ENCODE results near the gene MAPK1. TPM values are rescaled to one million over a fixed set of nuclear protein-coding genes. Genes with fewer than 3 reads are reported as not detected.
"Not testable (repeated sequence)": the region's sequence is repeated elsewhere in the genome, so short reads cannot be mapped to it uniquely, and the experiment has no call there.

MAPK1 gene
- total RNA-seq, 4 donors from 2014 or later, result 51.3 to 77.8 (median 66.0) TPM

- H3K36me3 ChIP-seq, result no peaks in the 10 kb centered on the region
- no peak overlapping the region for H3K27ac ChIP-seq
- no peak for TF ChIP-seq POLR2A (IDR thresholded peaks at IDR 0.05)
- no peak for TF ChIP-seq CTCF (IDR thresholded peaks at IDR 0.05)
- no peak for TF ChIP-seq EP300 (IDR thresholded peaks at IDR 0.05)
- TF ChIP-seq POLR2AphosphoS5 (IDR thresholded peaks at IDR 0.05), result no peak
- H3K4me1 ChIP-seq, result peaks cover 34% of the 10 kb centered on the region
- WGBS, result 60% methylated on average over 5 of the region's 5 CpGs
- H3K4me3 ChIP-seq, result no peak overlapping the region
- H3K9me3 ChIP-seq, result no peaks in the 10 kb centered on the region
- no peaks in the 10 kb centered on the region for H3K27me3 ChIP-seq
- no peak for DNase-seq (ENCODE audit: low spot score in 2 of 2)
Observed at GRCh38 chr22:21823740-21824444, 43.6 kb downstream of the MAPK1 start.

- H3K27me3 ChIP-seq, result no peaks in the 10 kb centered on the region
- no peak for DNase-seq (ENCODE audit: low spot score in 2 of 2)
- H3K4me1 ChIP-seq, result peaks cover 56% of the 10 kb centered on the region
- H3K9me3 ChIP-seq, result no peaks in the 10 kb centered on the region
- TF ChIP-seq EP300 (IDR thresholded peaks at IDR 0.05) (no peak), POLR2AphosphoS5 (IDR thresholded peaks at IDR 0.05) (no peak), CTCF (IDR thresholded peaks at IDR 0.05) (no peak), POLR2A (IDR thresholded peaks at IDR 0.05) (no peak)
- no peak overlapping the region for H3K4me3 ChIP-seq
- 86% methylated on average over 2 of the region's 2 CpGs for WGBS
- H3K27ac ChIP-seq, result no peak overlapping the region
- H3K36me3 ChIP-seq, result no peaks in the 10 kb centered on the region
Observed at GRCh38 chr22:21819183-21819770, 48.2 kb downstream of the MAPK1 start.

GRCh38 chr22:21818487-21819182, 48.8 kb downstream of the MAPK1 start:
- 73% methylated on average over 8 of the region's 8 CpGs for WGBS

GRCh38 chr22:21817497-21817853, 50.0 kb downstream of the MAPK1 start:
- DNase-seq (ENCODE audit: low spot score in 2 of 2); H3K27me3 ChIP-seq; H3K36me3 ChIP-seq; H3K9me3 ChIP-seq; H3K4me3 ChIP-seq: not testable (repeated sequence)
- 91% methylated on average over 3 of the region's 3 CpGs for WGBS
- peaks cover 46% of the 10 kb centered on the region for H3K4me1 ChIP-seq
- H3K27ac ChIP-seq, result peak overlapping the region; percentile 34

More at GRCh38 chr22:21818487-21819182, 48.8 kb downstream of the MAPK1 start:
- Histone ChIP-seq H3K4me3 (no peak overlapping the region), H3K4me1 (peaks cover 52% of the 10 kb centered on the region), H3K9me3 (no peaks in the 10 kb centered on the region), H3K27ac (peak overlapping the region; percentile 13), H3K36me3 (no peaks in the 10 kb centered on the region), H3K27me3 (no peaks in the 10 kb centered on the region)
- DNase-seq (ENCODE audit: low spot score in 2 of 2), result no peak
- TF ChIP-seq POLR2A (IDR thresholded peaks at IDR 0.05) (no peak), CTCF (IDR thresholded peaks at IDR 0.05) (no peak), EP300 (IDR thresholded peaks at IDR 0.05) (no peak), POLR2AphosphoS5 (IDR thresholded peaks at IDR 0.05) (no peak)

- Histone ChIP-seq H3K27ac (peak overlapping the region; percentile 34), H3K4me3 (no peak overlapping the region), H3K4me1 (peaks cover 46% of the 10 kb centered on the region), H3K9me3 (no peaks in the 10 kb centered on the region), H3K27me3 (no peaks in the 10 kb centered on the region), H3K36me3 (no peaks in the 10 kb centered on the region)
- no peak for TF ChIP-seq POLR2A (IDR thresholded peaks at IDR 0.05)
- TF ChIP-seq CTCF (IDR thresholded peaks at IDR 0.05), result no peak
- TF ChIP-seq POLR2AphosphoS5 (IDR thresholded peaks at IDR 0.05), result no peak
- DNase-seq (ENCODE audit: low spot score in 2 of 2), result no peak
- 41% methylated on average over 10 of the region's 10 CpGs for WGBS
Observed at GRCh38 chr22:21816787-21817496, 50.5 kb downstream of the MAPK1 start.

All from suprapubic skin (tissue), 4 donors.